Activated T-cell treated with anti-CD3 and anti-CD28 coated beads, Interleukin-2, amount 50 U/mL, for 24 hours (primary cell): ENCODE results near the gene FAM131B.
"Not testable (repeated sequence)": the region's sequence is repeated elsewhere in the genome, so short reads cannot be mapped to it uniquely, and the experiment has no call there.

Source experiments
- DNase-seq: peaks from one replicate; pipeline ENCODE4 v3.0.0-alpha.2; 2020
- H3K27ac Mint-ChIP-seq: 2 replicates; pipeline ENCODE4 v1.8.0; 2020; ENCODE audit warnings: mild to moderate bottlenecking, mixed read lengths
- H3K27me3 Mint-ChIP-seq: 2 replicates; pipeline ENCODE4 v1.8.0; 2020; ENCODE audit warnings: mixed read lengths
- H3K36me3 Mint-ChIP-seq: 2 replicates; pipeline ENCODE4 v1.8.0; 2020; ENCODE audit warnings: low read depth, mixed read lengths
- H3K4me1 Mint-ChIP-seq: 2 replicates; pipeline ENCODE4 v1.8.0; 2020; ENCODE audit warnings: low read depth, mixed read lengths
- H3K4me3 Mint-ChIP-seq: 2 replicates; pipeline ENCODE4 v1.8.0; 2020; ENCODE audit warnings: mild to moderate bottlenecking, moderate library complexity, mixed read lengths
- H3K9me3 Mint-ChIP-seq: 2 replicates; pipeline ENCODE4 v1.8.0; 2020; ENCODE audit warnings: mixed read lengths

FAM131B gene

DNA sequence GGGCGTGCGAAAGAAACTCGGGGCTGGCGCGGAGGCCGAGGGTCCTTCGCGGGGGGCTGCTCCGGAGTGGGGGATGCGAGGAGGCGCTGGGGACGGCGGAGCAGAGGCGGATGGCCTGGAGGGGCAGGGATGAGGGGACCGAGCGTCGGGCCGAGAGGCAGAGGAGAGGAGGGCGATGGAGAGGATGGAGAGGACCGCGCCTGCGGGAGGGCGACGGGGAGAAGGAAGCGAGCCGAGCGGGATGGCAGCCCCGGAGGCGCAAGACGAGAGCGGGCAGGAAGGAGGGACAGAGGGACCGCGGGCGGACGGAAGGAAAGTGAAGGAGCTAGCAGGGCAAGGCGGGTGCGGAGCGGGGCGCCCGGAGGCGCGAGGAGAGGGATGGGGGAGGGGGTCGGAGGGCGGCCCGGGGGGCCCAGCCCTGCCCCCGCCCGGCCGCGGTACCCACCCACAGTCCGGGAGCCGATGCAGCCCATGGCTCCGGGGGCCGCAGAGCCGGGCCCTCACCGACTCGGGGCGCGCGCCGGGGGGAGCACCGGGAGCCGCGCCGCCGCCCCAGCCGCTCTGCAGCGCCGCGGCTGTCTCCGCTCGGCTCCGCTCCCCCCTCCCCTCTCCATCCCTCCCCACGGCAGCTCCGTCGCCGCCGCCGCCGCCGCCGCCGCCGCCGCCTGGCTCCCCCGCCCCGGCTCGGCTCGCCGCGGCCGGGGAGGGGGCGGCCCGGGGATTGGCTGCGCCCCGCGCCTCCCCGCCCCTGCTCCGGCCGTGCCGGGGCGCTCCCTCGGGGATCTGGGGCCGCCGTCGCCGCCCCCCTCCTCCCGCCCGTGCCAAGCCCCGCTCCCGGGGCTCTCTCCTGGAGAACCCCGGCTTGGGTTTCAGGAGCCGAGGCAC, at the start of gene FAM131B:
TSS of gene FAM131B (minus strand) at position 583 of the 885 bp plus-strand sequence. CDS start at position 473, 110 bp downstream.
- peak within 1 kb of the TSS; percentile 81 for H3K4me3 Mint-ChIP-seq
- no peaks in the 10 kb centered on the region for H3K36me3 Mint-ChIP-seq
- peaks cover 8% of the 10 kb centered on the region for H3K4me1 Mint-ChIP-seq
- H3K9me3 Mint-ChIP-seq = no peaks in the 10 kb centered on the region
- peaks cover 41% of the 10 kb centered on the region for H3K27me3 Mint-ChIP-seq
- peak; percentile 62 for DNase-seq
- peak within 1 kb of the TSS; percentile 28 for H3K27ac Mint-ChIP-seq

DNA sequence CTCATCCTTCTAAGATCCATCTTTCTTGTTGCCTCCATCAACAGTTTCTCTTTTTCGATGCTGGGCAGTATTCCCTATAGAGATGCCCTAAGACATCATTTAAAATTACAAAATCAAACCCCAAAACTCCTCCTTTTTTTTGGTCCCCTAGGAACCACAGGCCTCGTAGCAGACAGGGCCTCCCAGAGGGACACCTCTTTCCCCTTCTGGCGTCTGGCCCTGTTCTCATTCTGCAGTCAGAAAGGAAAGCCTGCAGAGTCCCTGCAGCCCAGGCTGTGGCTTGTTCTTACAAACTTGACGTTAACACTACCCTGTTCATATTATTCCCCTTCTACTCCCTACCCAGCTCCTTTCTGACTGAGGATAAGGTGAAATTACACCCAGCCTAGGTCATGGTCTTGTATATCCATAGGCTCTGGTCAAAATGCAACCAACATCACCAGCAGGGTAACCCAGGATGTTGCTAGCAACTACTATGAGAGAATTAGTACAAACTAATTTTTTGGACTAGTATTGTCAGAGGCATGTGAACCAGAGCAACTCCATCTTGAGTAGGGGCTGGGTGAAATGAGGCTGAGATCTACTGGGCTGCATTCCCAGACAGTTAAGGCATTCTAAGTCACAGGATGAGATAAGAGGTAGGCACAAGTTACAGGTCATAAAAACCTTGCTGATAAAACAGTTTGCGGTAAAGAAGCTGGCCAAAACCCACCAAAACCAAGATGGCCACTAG, 49.6 kb upstream of the FAM131B start:
- H3K4me1 Mint-ChIP-seq = peaks cover 48% of the 10 kb centered on the region
- no peaks in the 10 kb centered on the region for H3K27me3 Mint-ChIP-seq
- no peaks in the 10 kb centered on the region for H3K9me3 Mint-ChIP-seq
- no peak for DNase-seq
- peak overlapping the region; percentile 20 for H3K27ac Mint-ChIP-seq
- H3K4me3 Mint-ChIP-seq = no peak overlapping the region
- no peaks in the 10 kb centered on the region for H3K36me3 Mint-ChIP-seq

DNA sequence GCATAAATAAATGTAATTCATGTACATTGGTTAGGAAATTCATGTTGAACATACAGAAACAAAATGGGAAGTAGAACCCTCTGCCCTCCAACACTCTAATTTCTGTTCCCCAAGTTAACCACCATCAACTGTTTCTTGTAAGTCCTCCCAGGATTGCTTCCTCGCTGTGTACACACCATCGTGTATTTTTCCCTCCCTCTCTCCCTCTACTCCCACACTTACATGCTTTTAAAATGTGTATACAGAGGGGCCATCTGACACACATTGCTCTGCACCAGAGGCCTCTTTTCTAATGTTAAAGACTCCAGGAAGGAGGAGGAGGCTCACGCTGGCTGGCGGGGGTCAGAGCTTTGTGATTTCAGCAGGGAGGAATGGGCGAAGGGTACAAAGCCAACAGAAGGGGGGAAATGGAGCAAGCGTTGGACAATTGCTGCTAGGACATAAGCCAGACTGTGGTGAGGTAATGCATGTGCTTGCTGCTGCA, 48.0 kb upstream of the FAM131B start:
- H3K9me3 Mint-ChIP-seq = no peaks in the 10 kb centered on the region
- H3K27ac Mint-ChIP-seq = no peak overlapping the region
- H3K4me1 Mint-ChIP-seq = peaks cover 57% of the 10 kb centered on the region
- no peak for DNase-seq
- no peaks in the 10 kb centered on the region for H3K36me3 Mint-ChIP-seq
- no peak overlapping the region for H3K4me3 Mint-ChIP-seq
- H3K27me3 Mint-ChIP-seq = no peaks in the 10 kb centered on the region

DNA sequence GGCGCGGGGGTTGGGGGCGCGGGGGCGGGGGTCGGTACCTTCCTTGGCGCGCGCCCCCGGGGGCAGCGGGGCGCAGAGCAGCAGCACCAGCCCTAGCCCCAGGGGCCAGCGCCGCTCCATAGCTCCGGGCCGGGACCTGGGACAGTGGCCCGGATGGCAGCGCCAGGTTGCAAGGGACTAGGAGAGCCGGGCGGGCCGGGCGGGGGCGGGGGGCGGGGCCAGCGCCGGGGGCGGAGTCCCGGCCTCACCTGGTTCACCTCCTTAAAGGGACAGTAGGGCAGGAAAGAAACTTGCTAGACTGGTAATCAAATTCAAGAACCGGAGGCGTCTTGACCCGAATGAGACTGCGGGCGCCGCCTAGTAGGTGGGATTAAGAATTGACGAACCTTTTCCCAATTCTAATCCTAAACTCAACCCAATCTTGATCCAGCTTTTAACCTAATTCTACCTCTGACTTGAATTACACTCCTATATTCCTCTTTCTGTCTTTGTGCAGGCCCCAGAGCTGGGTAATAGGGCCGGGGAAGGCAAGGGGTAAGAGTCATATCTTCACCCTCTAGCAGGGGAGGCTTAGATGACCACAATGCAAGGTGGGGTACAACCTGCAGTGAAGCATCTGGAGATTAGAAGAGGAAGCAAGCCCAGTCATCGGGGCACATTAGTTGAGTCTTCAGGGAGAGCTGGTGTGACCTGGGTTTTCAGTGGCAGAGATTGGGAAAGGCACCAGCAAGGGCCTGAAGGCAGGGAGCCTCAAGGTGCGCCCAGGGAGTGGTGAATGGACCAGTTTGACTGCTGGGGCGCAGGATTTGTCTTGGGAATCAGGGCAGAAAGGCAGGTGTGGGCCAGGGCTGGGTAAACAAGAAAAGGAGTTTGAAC, 46.4 kb upstream of the FAM131B start, which contains the start of gene EPHA1:
TSS of gene EPHA1 (minus strand) at position 171 of the 876 bp plus-strand sequence. CDS start at position 120, 51 bp downstream.
- Mint-ChIP-seq H3K9me3 (no peaks in the 10 kb centered on the region), H3K4me1 (peaks cover 63% of the 10 kb centered on the region), H3K27me3 (no peaks in the 10 kb centered on the region), H3K4me3 (peak within 1 kb of the TSS; percentile 78), H3K36me3 (no peaks in the 10 kb centered on the region), H3K27ac (peak within 1 kb of the TSS; percentile 80)
- peak; percentile 64 for DNase-seq

DNA sequence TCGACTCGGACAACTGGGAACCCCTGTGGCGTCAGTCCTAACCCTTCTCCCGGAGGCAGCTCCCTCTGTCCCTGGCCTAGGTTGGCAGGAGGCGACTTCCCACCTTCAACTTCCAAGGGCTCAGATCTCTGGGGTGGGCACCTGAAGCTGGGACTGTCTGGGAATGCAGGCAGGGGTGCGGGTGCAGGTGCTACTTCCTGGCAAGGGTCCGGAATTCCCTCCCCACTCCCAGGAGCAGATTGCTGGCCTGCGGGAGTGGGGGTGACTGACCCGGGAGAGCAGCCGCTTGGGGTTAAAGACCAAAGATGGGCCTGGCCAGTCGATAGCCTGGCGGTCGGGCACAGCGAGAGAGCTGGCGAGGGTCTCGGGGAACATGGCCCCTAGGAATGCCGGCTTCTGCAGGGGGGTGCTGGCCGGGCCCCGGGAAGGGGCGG, 45.8 kb upstream of the FAM131B start:
- no peak for DNase-seq
- H3K36me3 Mint-ChIP-seq = no peaks in the 10 kb centered on the region
- peaks cover 69% of the 10 kb centered on the region for H3K4me1 Mint-ChIP-seq
- peak overlapping the region; percentile 71 for H3K4me3 Mint-ChIP-seq
- no peaks in the 10 kb centered on the region for H3K9me3 Mint-ChIP-seq
- peak overlapping the region; percentile 67 for H3K27ac Mint-ChIP-seq
- H3K27me3 Mint-ChIP-seq = no peaks in the 10 kb centered on the region

DNA sequence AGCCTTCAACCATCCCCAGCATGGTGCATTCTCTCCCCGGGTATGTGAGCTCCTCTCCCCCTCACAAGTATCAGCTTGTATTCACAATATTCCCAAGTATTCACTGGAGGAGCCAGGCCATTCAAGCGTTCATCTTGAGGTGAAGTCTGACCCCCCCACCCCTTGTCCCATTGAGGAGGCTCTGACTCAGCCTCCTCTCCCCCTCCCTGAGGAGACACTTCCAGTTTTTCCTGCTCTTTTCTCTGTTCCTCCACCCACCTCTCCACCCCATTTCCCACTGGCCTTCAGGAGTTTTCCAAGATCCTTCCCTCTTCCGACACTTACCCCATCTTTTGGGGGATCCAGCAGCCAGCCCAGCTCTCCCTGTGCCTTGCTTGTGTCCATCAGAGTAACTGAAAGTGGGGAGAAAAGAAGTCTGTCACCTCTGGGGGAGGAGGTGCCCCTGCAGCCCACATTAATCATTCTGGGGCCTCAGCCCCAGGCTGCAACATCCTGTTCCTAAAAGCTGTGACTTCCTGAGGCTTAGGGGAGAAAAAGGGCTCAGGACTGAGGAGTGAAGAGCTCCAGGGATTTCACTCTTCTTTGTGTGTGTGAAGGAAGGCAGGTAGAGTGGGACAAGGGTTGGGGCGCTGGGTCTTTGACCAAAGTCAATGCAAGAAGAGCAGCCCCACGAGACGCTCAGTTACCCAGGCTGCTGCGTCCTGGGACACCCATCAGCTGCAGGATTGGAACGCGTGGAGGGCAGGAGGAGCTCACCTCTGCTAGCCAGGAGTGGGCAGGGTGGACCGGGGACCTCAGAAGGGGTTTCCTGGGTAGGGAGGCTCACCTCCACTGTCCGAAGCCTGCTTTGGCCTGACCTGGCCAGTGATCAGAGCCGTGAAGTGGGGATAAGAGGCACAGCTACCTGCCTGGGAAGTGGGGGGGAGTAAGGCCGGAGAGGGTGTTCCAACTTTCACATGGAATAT, 45.1 kb upstream of the FAM131B start:
- H3K27ac Mint-ChIP-seq = peak overlapping the region; percentile 67
- H3K4me1 Mint-ChIP-seq = peaks cover 72% of the 10 kb centered on the region
- no peaks in the 10 kb centered on the region for H3K36me3 Mint-ChIP-seq

DNA sequence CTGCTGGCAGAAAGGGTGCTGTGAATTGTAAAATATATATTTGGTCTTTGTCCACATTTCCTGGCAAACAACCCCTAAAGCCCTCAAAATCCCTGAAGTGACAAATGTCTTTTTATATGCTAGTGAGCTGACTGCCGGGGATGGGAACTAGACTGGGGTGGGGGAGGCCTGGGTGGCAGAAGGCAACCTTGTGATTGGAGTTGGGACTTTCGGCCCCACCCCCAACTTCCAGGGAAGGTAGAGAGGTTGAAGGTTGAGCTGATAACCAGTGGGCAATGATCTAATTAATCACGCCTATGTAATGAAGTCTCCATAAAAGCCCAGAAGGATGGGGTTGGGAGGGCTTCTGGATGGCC, 43.5 kb upstream of the FAM131B start:
- H3K9me3 Mint-ChIP-seq = no peaks in the 10 kb centered on the region
- no peaks in the 10 kb centered on the region for H3K36me3 Mint-ChIP-seq
- DNase-seq = no peak
- peaks cover 60% of the 10 kb centered on the region for H3K4me1 Mint-ChIP-seq
- H3K27ac Mint-ChIP-seq = no peak overlapping the region
- no peak overlapping the region for H3K4me3 Mint-ChIP-seq
- no peaks in the 10 kb centered on the region for H3K27me3 Mint-ChIP-seq

More for the DNA sequence above, 45.1 kb upstream of the FAM131B start:
- no peaks in the 10 kb centered on the region for H3K9me3 Mint-ChIP-seq
- peak overlapping the region; percentile 71 for H3K4me3 Mint-ChIP-seq
- no peaks in the 10 kb centered on the region for H3K27me3 Mint-ChIP-seq
- peak; percentile 64 for DNase-seq

DNA sequence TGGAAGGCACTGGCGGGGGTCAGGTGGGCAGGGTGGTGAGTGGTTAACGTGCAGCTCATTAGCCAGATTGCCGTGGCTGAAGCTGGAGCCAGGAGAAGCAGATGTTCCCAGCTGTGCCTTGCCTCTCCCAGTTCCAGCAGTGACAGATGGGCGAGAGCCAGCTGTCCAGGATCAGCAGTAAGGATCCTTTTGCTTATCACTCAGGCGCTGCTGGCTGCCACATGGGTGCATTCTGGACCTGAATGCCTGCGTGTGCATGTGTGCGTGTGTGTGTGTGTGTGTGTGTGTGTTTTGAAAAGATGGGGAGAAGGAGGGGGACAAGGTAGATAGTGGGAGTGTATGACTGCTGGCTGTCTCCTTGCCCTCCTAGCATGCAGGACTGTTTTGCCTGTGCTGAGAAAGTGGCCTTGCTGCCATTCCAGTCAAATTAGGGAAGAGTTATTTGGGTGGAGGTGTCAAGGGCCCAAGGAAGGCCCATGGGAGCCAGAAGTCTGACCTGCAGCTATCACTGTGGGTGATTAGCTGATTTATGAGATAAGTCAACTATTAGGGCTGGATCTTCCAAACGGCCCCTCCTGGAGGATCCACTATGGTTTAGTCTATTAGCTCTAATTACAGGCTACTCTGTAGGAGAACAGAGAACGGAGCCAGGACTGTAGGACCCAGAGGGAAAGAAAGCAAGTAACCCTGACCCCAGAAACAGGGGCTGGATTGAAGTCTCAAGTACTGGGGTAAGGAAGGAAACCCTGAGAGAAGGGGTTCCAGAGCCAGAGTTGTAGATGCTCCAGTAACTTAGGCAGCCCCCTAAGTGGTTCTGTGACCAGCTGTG, 42.9 kb upstream of the FAM131B start:
- no peaks in the 10 kb centered on the region for H3K27me3 Mint-ChIP-seq
- no peaks in the 10 kb centered on the region for H3K36me3 Mint-ChIP-seq

DNA sequence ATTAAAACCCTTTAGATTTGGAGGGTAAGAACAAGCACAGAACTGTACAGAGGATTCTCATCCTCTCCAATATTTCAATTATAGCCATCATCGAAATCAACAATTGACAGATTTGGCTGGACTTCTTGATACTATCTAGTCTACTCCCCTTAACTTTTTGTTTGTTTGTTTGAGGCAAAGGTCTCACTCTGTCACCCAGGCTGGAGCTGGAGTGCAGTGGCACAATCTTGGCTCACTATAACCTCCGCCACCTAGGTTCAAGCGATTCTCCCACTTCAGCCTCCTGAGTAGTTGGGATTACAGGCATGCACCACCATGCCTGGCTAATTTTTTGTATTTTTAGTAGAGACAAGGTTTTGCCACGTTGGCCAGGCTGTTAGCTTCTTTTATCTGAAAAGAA, 39.7 kb upstream of the FAM131B start:
- not testable (repeated sequence) for H3K27ac Mint-ChIP-seq, H3K9me3 Mint-ChIP-seq, H3K36me3 Mint-ChIP-seq, H3K27me3 Mint-ChIP-seq, DNase-seq, H3K4me3 Mint-ChIP-seq
- peaks cover 29% of the 10 kb centered on the region for H3K4me1 Mint-ChIP-seq

More for the DNA sequence above, 42.9 kb upstream of the FAM131B start:
- Mint-ChIP-seq H3K9me3 (no peaks in the 10 kb centered on the region), H3K27ac (peak overlapping the region; percentile 4), H3K4me1 (peaks cover 56% of the 10 kb centered on the region), H3K4me3 (no peak overlapping the region)
- DNase-seq = no peak

DNA sequence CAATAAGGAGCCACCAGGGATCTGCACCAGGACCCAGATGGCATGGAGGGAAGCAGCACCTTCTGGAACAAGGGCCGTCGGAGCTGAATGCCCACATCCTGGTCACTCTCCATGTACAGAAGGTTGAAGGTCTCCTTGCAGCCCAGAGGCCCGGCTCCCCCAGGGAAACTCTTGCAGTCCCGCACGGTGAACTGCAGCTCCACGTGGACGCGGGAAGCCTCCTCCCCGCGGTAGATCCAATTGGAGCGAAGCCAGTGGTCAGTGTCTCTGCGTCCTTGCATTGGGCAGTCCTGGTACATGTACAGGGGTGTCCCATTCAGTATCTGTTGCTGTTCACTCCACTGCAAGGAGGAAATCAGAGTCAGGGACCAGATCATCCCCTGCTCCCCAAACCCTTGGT, 38.8 kb upstream of the FAM131B start:
- no peaks in the 10 kb centered on the region for H3K27me3 Mint-ChIP-seq
- no peak for DNase-seq
- H3K4me1 Mint-ChIP-seq = peaks cover 19% of the 10 kb centered on the region
- H3K36me3 Mint-ChIP-seq = peaks cover 14% of the 10 kb centered on the region
- H3K4me3 Mint-ChIP-seq = no peak overlapping the region
- no peaks in the 10 kb centered on the region for H3K9me3 Mint-ChIP-seq
- no peak overlapping the region for H3K27ac Mint-ChIP-seq

DNA sequence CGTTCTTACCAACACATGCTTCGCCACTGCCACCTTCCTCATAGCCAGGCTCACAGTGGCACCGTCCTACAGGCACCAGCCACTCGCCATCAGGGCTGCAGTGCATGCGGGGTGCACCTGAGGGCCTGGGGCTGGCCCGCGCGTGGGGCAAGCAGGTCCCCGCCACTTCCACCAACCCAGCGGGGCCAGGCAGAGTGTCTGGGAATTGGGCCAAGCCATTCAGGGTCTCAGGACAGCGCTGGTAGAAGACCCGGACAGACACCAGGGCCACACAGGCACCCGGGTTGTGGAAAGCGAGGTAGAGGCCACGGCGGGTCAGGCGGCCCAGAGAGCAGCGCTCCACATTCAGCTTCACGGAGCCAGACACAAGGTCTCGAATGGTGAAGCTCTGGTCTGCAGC, 37.1 kb upstream of the FAM131B start:
- Mint-ChIP-seq H3K36me3 (peaks cover 15% of the 10 kb centered on the region), H3K4me3 (no peak overlapping the region), H3K27me3 (no peaks in the 10 kb centered on the region), H3K9me3 (no peaks in the 10 kb centered on the region), H3K27ac (no peak overlapping the region), H3K4me1 (peaks cover 16% of the 10 kb centered on the region)
- no peak for DNase-seq

DNA sequence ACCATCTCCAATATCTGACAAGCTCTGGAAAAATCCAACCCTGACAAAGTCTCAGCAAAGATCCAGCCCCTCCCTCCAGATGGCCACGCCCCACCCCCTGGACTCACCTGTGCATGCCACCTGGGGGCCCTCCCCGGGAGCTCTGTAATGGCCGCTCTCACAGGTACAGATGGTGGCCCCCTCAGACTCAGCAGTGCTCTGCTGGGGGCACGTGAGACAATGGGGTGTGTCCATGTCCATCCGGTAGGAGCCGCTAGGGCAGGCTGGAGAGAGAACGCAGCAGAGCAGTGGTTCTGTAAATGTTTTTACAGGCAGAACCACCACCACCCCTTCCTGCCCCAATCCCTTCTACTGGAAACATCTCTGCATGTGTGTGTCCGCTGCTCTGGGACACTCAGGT, 36.6 kb upstream of the FAM131B start:
- Mint-ChIP-seq H3K36me3 (peaks cover 15% of the 10 kb centered on the region), H3K27me3 (no peaks in the 10 kb centered on the region), H3K4me3 (no peak overlapping the region), H3K4me1 (peaks cover 16% of the 10 kb centered on the region), H3K9me3 (no peaks in the 10 kb centered on the region), H3K27ac (peak overlapping the region; percentile 44)
- DNase-seq = peak; percentile 23
